Measurements from ENCODE around the gene EZH1.

Gene EZH1

GRCh38 chr17:42673885-42674754 is 70.7 kb downstream of the EZH1 start:
- Histone ChIP-seq H3K4me3 (ENCODE audit: low read depth, low read length) (peak overlapping the region; percentile 27), H3K27ac (no peak overlapping the region), H3K27me3 (replicated peaks) (no peaks in the 10 kb centered on the region), H3K36me3 (replicated peaks) (peaks cover 31% of the 10 kb centered on the region)
- in situ Hi-C loops (cut with HindIII; ENCODE audit: low pct_ligation_motif_present, low sequenced_read_pairs): no loop called here
- no peak for DNase-seq
- peak; percentile 77 for TF ChIP-seq CTCF (IDR thresholded peaks at IDR 0.05; ENCODE audit: low read depth, low read length, missing control alignments)

- peak overlapping the region; percentile 26 for H3K4me3 ChIP-seq (ENCODE audit: low read depth, low read length)
- no peak for DNase-seq
- no peak for TF ChIP-seq CTCF (IDR thresholded peaks at IDR 0.05; ENCODE audit: low read depth, low read length, missing control alignments)
- H3K27me3 ChIP-seq (replicated peaks): no peaks in the 10 kb centered on the region
- no peak overlapping the region for H3K27ac ChIP-seq
- peaks cover 34% of the 10 kb centered on the region for H3K36me3 ChIP-seq (replicated peaks)
- in situ Hi-C loops (cut with HindIII; ENCODE audit: low pct_ligation_motif_present, low sequenced_read_pairs): no loop called here
These were observed 71.5 kb downstream of the EZH1 start for GRCh38 chr17:42673266-42673884.

GRCh38 chr17:42672038-42672437 is 72.8 kb downstream of the EZH1 start:
- peaks cover 46% of the 10 kb centered on the region for H3K36me3 ChIP-seq (replicated peaks)
- in situ Hi-C loops (cut with HindIII; ENCODE audit: low pct_ligation_motif_present, low sequenced_read_pairs): no loop called here
- no peak for DNase-seq
- H3K27ac ChIP-seq: no peak overlapping the region
- no peak for TF ChIP-seq CTCF (IDR thresholded peaks at IDR 0.05; ENCODE audit: low read depth, low read length, missing control alignments)
- H3K4me3 ChIP-seq (ENCODE audit: low read depth, low read length): no peak overlapping the region
- H3K27me3 ChIP-seq (replicated peaks): no peaks in the 10 kb centered on the region

- DNase-seq: no peak
- no peaks in the 10 kb centered on the region for H3K27me3 ChIP-seq (replicated peaks)
- peaks cover 55% of the 10 kb centered on the region for H3K36me3 ChIP-seq (replicated peaks)
- in situ Hi-C loops (cut with HindIII; ENCODE audit: low pct_ligation_motif_present, low sequenced_read_pairs): no loop called here
- no peak for TF ChIP-seq CTCF (IDR thresholded peaks at IDR 0.05; ENCODE audit: low read depth, low read length, missing control alignments)
- H3K27ac ChIP-seq: no peak overlapping the region
- no peak overlapping the region for H3K4me3 ChIP-seq (ENCODE audit: low read depth, low read length)
These were observed 73.8 kb downstream of the EZH1 start for GRCh38 chr17:42670789-42671657.

GRCh38 chr17:42669977-42670788 is 74.7 kb downstream of the EZH1 start:
- no peak for TF ChIP-seq CTCF (IDR thresholded peaks at IDR 0.05; ENCODE audit: low read depth, low read length, missing control alignments)
- no peaks in the 10 kb centered on the region for H3K27me3 ChIP-seq (replicated peaks)
- peaks cover 60% of the 10 kb centered on the region for H3K36me3 ChIP-seq (replicated peaks)
- peak overlapping the region; percentile 29 for H3K4me3 ChIP-seq (ENCODE audit: low read depth, low read length)
- no peak for DNase-seq
- H3K27ac ChIP-seq: no peak overlapping the region
- in situ Hi-C loops (cut with HindIII; ENCODE audit: low pct_ligation_motif_present, low sequenced_read_pairs): loop anchor here (10.0 kb wide), 1 partner anchor 65 kb away; the partner anchor contains the start of genes RETREG3 and TUBG1

All from brain microvascular endothelial cell (primary cell).